Measurements from ENCODE around the gene SNAP47.
"Not testable (repeated sequence)": the region's sequence is repeated elsewhere in the genome, so short reads cannot be mapped to it uniquely, and the experiment has no call there.

The SNAP47 gene

GRCh38 chr1:227734856-227735538 lies at the start of gene SNAP47, which contains the start of gene JMJD4:
Gene SNAP47 (plus strand): TSS chr1:227735435. CDS start chr1:227747737, 12,302 bp downstream.
Gene JMJD4 (minus strand): TSS chr1:227735302. CDS start chr1:227735273, 29 bp downstream.
- DNase-seq (ENCODE audit: low read depth): peak; percentile 73

- DNase-seq (ENCODE audit: low read depth): no peak
Observed at GRCh38 chr1:227685807-227686206, 49.4 kb upstream of the SNAP47 start.

- DNase-seq (ENCODE audit: low read depth): no peak
Observed at GRCh38 chr1:227697321-227697864, 37.8 kb upstream of the SNAP47 start.

- not testable (repeated sequence) for DNase-seq (ENCODE audit: low read depth)
Observed at GRCh38 chr1:227701631-227702030, 33.6 kb upstream of the SNAP47 start.

GRCh38 chr1:227707846-227708245 lies 27.4 kb upstream of the SNAP47 start:
- DNase-seq (ENCODE audit: low read depth): no peak

GRCh38 chr1:227709451-227709850 lies 25.8 kb upstream of the SNAP47 start:
- no peak for DNase-seq (ENCODE audit: low read depth)

GRCh38 chr1:227710474-227710873 lies 24.8 kb upstream of the SNAP47 start:
- not testable (repeated sequence) for DNase-seq (ENCODE audit: low read depth)

- DNase-seq (ENCODE audit: low read depth): no peak
Observed at GRCh38 chr1:227712648-227713047, 22.6 kb upstream of the SNAP47 start.

GRCh38 chr1:227718932-227719331 lies 16.3 kb upstream of the SNAP47 start:
- DNase-seq (ENCODE audit: low read depth): no peak

GRCh38 chr1:227723474-227723873 lies 11.8 kb upstream of the SNAP47 start:
- no peak for DNase-seq (ENCODE audit: low read depth)

- no peak for DNase-seq (ENCODE audit: low read depth)
Observed at GRCh38 chr1:227725046-227725445, 10.2 kb upstream of the SNAP47 start.

GRCh38 chr1:227726318-227726717 lies 8.9 kb upstream of the SNAP47 start:
- no peak for DNase-seq (ENCODE audit: low read depth)

GRCh38 chr1:227726924-227727599 lies 8.2 kb upstream of the SNAP47 start:
- no peak for DNase-seq (ENCODE audit: low read depth)

GRCh38 chr1:227728059-227728891 lies 7.0 kb upstream of the SNAP47 start:
- DNase-seq (ENCODE audit: low read depth): no peak

GRCh38 chr1:227728892-227729143 lies 6.4 kb upstream of the SNAP47 start:
- DNase-seq (ENCODE audit: low read depth): no peak

- DNase-seq (ENCODE audit: low read depth): no peak
Observed at GRCh38 chr1:227729144-227729880, 5.9 kb upstream of the SNAP47 start.

GRCh38 chr1:227729881-227730629 lies 5.2 kb upstream of the SNAP47 start:
- peak; percentile 38 for DNase-seq (ENCODE audit: low read depth)

- no peak for DNase-seq (ENCODE audit: low read depth)
Observed at GRCh38 chr1:227730630-227731151, 4.5 kb upstream of the SNAP47 start.

- DNase-seq (ENCODE audit: low read depth): no peak
Observed at GRCh38 chr1:227731241-227731677, 4.0 kb upstream of the SNAP47 start.

- no peak for DNase-seq (ENCODE audit: low read depth)
Observed at GRCh38 chr1:227731696-227732585, 3.3 kb upstream of the SNAP47 start.
